H1 (cell line): ENCODE measurements around the gene OSR1. TPM values are rescaled to one million over a fixed set of nuclear protein-coding genes. Genes with fewer than 3 reads are reported as not detected.

Experiments
- CTCF ChIA-PET: fragments of 300-600 bp; sonication (Branson Sonifier 250); formaldehyde crosslinking; loops from one replicate; lab custom pipeline; 2021; ENCODE audit not compliant: partially characterized antibody; lab: Charles Lee
- POLR2A ChIA-PET: fragments of 300-600 bp; sonication (Branson Sonifier 250); formaldehyde crosslinking; loops from one replicate; lab custom pipeline; 2021; ENCODE audit warnings: inconsistent platforms; ENCODE audit not compliant: partially characterized antibody; lab: Charles Lee
- DNase-seq, 2 experiments: peaks; one replicate each; pipeline versions ENCODE4 v3.0.0 to v3.0.0-alpha.2; 2010 to 2022; ENCODE audit warnings: low spot score in 2 of 2, low read depth in 1 of 2, mixed read lengths in 1 of 2
- FAIRE-seq: peaks from 2 replicates; lab custom pipeline; 2011; peaks lifted over from hg19 to GRCh38; lab: Jason Lieb, UNC
- H2AFZ ChIP-seq: 2 replicates; pipeline ENCODE4 v1.8.1; 2012; ENCODE audit warnings: low read length, inconsistent platforms
- H2AK5ac ChIP-seq: 2 replicates; pipeline ENCODE4 v1.6.1; 2013; ENCODE audit warnings: low read depth, low read length
- H2BK120ac ChIP-seq: replicated peaks from 2 replicates; pipeline ENCODE3; 2013; ENCODE audit warnings: low read depth, low read length, inconsistent platforms
- H2BK12ac ChIP-seq: 2 replicates; pipeline ENCODE4 v1.6.1; 2013; ENCODE audit warnings: low read depth, low read length
- H2BK15ac ChIP-seq: 2 replicates; pipeline ENCODE4 v1.6.1; 2013; ENCODE audit warnings: low read length
- H2BK20ac ChIP-seq: 2 replicates; pipeline ENCODE4 v1.6.1; 2013; ENCODE audit warnings: low read length
- H2BK5ac ChIP-seq: 2 replicates; pipeline ENCODE4 v1.6.1; 2013; ENCODE audit warnings: low read depth, low read length
- H3K14ac ChIP-seq: 2 replicates; pipeline ENCODE4 v1.6.1; 2013; ENCODE audit warnings: inconsistent platforms; ENCODE audit not compliant: insufficient read length
- H3K18ac ChIP-seq: 2 replicates; pipeline ENCODE4 v1.6.1; 2013; ENCODE audit warnings: low read length; ENCODE audit errors: extremely low read depth
- H3K23ac ChIP-seq: 2 replicates; pipeline ENCODE4 v1.6.1; 2013; ENCODE audit warnings: inconsistent platforms; ENCODE audit not compliant: insufficient read length
- H3K23me2 ChIP-seq: 2 replicates; pipeline ENCODE4 v1.6.1; 2013; ENCODE audit warnings: low read depth, low read length
- H3K27ac ChIP-seq: 2 replicates; pipeline ENCODE4 v1.6.1; 2011; ENCODE audit warnings: low read depth, low read length, inconsistent platforms
- H3K27me3 ChIP-seq, 4 experiments: replicated peaks in 1 of 4; 1 replicate in 1 of 4; 2 replicates in 3 of 4; pipeline versions ENCODE4 v1.6.1 to v1.8.1; 2011 to 2013; ENCODE audit warnings: low read length in 3 of 4, mild to moderate bottlenecking in 3 of 4, inconsistent platforms in 2 of 4, mixed read lengths in 2 of 4, moderate library complexity in 1 of 4; ENCODE audit not compliant: control insufficient read depth in 3 of 4, insufficient read depth in 3 of 4; ENCODE audit errors: extremely low read depth in 1 of 4
- H3K36me3 ChIP-seq, 4 experiments: 2 replicates each; pipeline versions ENCODE4 v1.6.1 to v1.8.1; 2011 to 2013; ENCODE audit warnings: mild to moderate bottlenecking in 4 of 4, low read length in 3 of 4, moderate library complexity in 2 of 4, control low read depth in 1 of 4, inconsistent platforms in 1 of 4; ENCODE audit not compliant: insufficient read depth in 4 of 4, control insufficient read depth in 2 of 4
- H3K4ac ChIP-seq: replicated peaks from 2 replicates; pipeline ENCODE3; 2013; ENCODE audit warnings: low read length, low read depth, mixed read lengths, inconsistent platforms; ENCODE audit not compliant: insufficient read length
- H3K4me1 ChIP-seq, 4 experiments: replicated peaks in 1 of 4; 1 replicate in 1 of 4; 2 replicates in 3 of 4; pipeline versions ENCODE4 v1.6.1 to v1.8.1; 2011 to 2013; ENCODE audit warnings: low read length in 3 of 4, inconsistent platforms in 2 of 4, mixed read lengths in 1 of 4; ENCODE audit not compliant: insufficient read depth in 4 of 4, control insufficient read depth in 3 of 4
- H3K4me2 ChIP-seq, 2 experiments: 2 replicates each; pipeline versions ENCODE4 v1.6.1 to v1.8.1; 2011 to 2013; ENCODE audit warnings: low read depth in 2 of 2, low read length in 2 of 2, control low read depth in 1 of 2, inconsistent platforms in 1 of 2, mild to moderate bottlenecking in 1 of 2; ENCODE audit not compliant: insufficient read depth in 1 of 2
- H3K4me3 ChIP-seq, 4 experiments: fragments of 200-600, 300-600 bp in 1 of 4; sonication (generic), shearing (Covaris generic), sonication (Bioruptor Twin) in 1 of 4; 2 replicates each; pipeline versions ENCODE4 v1.5.1 to v1.8.1; 2011 to 2016; ENCODE audit warnings: low read length in 4 of 4, low read depth in 3 of 4, control low read depth in 2 of 4, inconsistent platforms in 2 of 4, mild to moderate bottlenecking in 2 of 4, mixed read lengths in 1 of 4, moderate library complexity in 1 of 4; ENCODE audit not compliant: insufficient read depth in 2 of 4; ENCODE audit errors: extremely low read depth in 1 of 4
- H3K56ac ChIP-seq: replicated peaks from 2 replicates; pipeline ENCODE3; 2013; ENCODE audit warnings: low read depth, mild to moderate bottlenecking, mixed read lengths, low read length, inconsistent platforms; ENCODE audit not compliant: insufficient read length
- H3K79me1 ChIP-seq: 2 replicates; pipeline ENCODE4 v1.6.1; 2013; ENCODE audit warnings: low read depth, low read length, control low read depth
- H3K79me2 ChIP-seq, 2 experiments: 2 replicates each; pipeline versions ENCODE4 v1.6.1 to v1.8.1; 2012 to 2013; ENCODE audit warnings: low read length in 2 of 2, mild to moderate bottlenecking in 2 of 2, inconsistent platforms in 1 of 2; ENCODE audit not compliant: insufficient read depth in 2 of 2, control insufficient read depth in 1 of 2
- H3K9ac ChIP-seq, 4 experiments: replicated peaks in 1 of 4; 1 replicate in 1 of 4; 2 replicates in 3 of 4; pipeline versions ENCODE4 v1.6.1 to v1.8.1; 2011 to 2013; ENCODE audit warnings: low read depth in 3 of 4, low read length in 3 of 4, control low read depth in 2 of 4, mild to moderate bottlenecking in 2 of 4, moderate library complexity in 2 of 4, inconsistent platforms in 1 of 4; ENCODE audit errors: extremely low read depth in 1 of 4
- H3K9me3 ChIP-seq, 2 experiments: 2 replicates each; pipeline versions ENCODE4 v1.6.1 to v1.8.1; 2012 to 2013; ENCODE audit warnings: mild to moderate bottlenecking in 2 of 2, moderate library complexity in 2 of 2, control low read depth in 1 of 2, inconsistent platforms in 1 of 2, low read depth in 1 of 2, low read length in 1 of 2, mixed read lengths in 1 of 2; ENCODE audit not compliant: insufficient read depth in 2 of 2
- H4K20me1 ChIP-seq, 2 experiments: replicated peaks in 1 of 2; 2 replicates each; pipeline versions ENCODE3 to v1.8.1; 2011 to 2013; ENCODE audit warnings: inconsistent platforms in 2 of 2, low read length in 2 of 2, mild to moderate bottlenecking in 1 of 2; ENCODE audit not compliant: insufficient read depth in 2 of 2, control insufficient read depth in 1 of 2
- H4K5ac ChIP-seq: 2 replicates; pipeline ENCODE4 v1.6.1; 2013; ENCODE audit warnings: low read length, low read depth, mixed read lengths, inconsistent platforms; ENCODE audit not compliant: insufficient read length
- H4K8ac ChIP-seq: 2 replicates; pipeline ENCODE4 v1.8.0; 2013; ENCODE audit warnings: mild to moderate bottlenecking, moderate library complexity, low read length, inconsistent platforms; ENCODE audit not compliant: insufficient read depth; ENCODE audit errors: extremely low read depth
- H4K91ac ChIP-seq: replicated peaks from 2 replicates; pipeline ENCODE3; 2013; ENCODE audit warnings: low read length, mixed read lengths, inconsistent platforms; ENCODE audit not compliant: insufficient read length
- CREB1 ChIP-seq: IDR thresholded peaks from 2 replicates; pipeline ENCODE4 v1.6.1; 2012; ENCODE audit warnings: inconsistent platforms
- E2F6 ChIP-seq: IDR thresholded peaks from 2 replicates; pipeline ENCODE4 v1.6.1; 2012; ENCODE audit warnings: inconsistent platforms
- JUN ChIP-seq: IDR thresholded peaks from 2 replicates; pipeline ENCODE4 v1.6.1; 2011; ENCODE audit warnings: low read depth, mild to moderate bottlenecking, improper control_type of control experiment, low read length
- JUND ChIP-seq: IDR thresholded peaks from 2 replicates; pipeline ENCODE4 v1.6.1; 2011; ENCODE audit warnings: mild to moderate bottlenecking, improper control_type of control experiment, low read length
- KDM4A ChIP-seq: IDR thresholded peaks from one replicate; pipeline ENCODE4 v1.7.1; 2012; ENCODE audit warnings: low read depth, mild to moderate bottlenecking, moderate library complexity, low read length, inconsistent platforms; ENCODE audit not compliant: severe bottlenecking
- POLR2AphosphoS5 ChIP-seq: IDR thresholded peaks from 2 replicates; pipeline ENCODE4 v1.6.1; 2011; ENCODE audit warnings: low read depth, low read length
- RFX5 ChIP-seq: IDR thresholded peaks from 2 replicates; pipeline ENCODE4 v1.6.1; 2011; ENCODE audit warnings: low read depth, low read length, improper control_type of control experiment, borderline replicate concordance
- RXRA ChIP-seq: IDR thresholded peaks from 2 replicates; pipeline ENCODE4 v1.6.1; 2011; ENCODE audit warnings: low read depth, mild to moderate bottlenecking, low read length, moderate library complexity; ENCODE audit not compliant: insufficient read depth
- SIN3A ChIP-seq, 2 experiments: IDR thresholded peaks in 1 of 2; conservative IDR thresholded peaks in 1 of 2; 2 replicates each; pipeline ENCODE4 v1.6.1; 2011 to 2012; ENCODE audit warnings: low read length in 2 of 2, improper control_type of control experiment in 1 of 2, low read depth in 1 of 2, mild to moderate bottlenecking in 1 of 2
- SP1 ChIP-seq: IDR thresholded peaks from 2 replicates; pipeline ENCODE4 v1.6.1; 2011; ENCODE audit warnings: low read depth, low read length
- WGBS, 2 experiments: shearing (Covaris generic) in 1 of 2; methylation state at CpG; one replicate each; pipeline versions ENCODE4 v1.1.6 to v1.1.7; 2013 to 2015; ENCODE audit warnings: low lambda C conversion rate in 2 of 2, mixed read lengths in 2 of 2, inconsistent platforms in 1 of 2, low coverage in 1 of 2, missing lambda C conversion rate in 1 of 2; ENCODE audit not compliant: insufficient replicate concordance in 2 of 2, insufficient coverage in 1 of 2, insufficient read length in 1 of 2; ENCODE audit errors: extremely low coverage in 1 of 2, missing lambda C conversion rate in 1 of 2; 5-methylcytosine and 5-hydroxymethylcytosine counted together
- polyA plus RNA-seq, 7 experiments: library from polyadenylated mRNA; depleted of rRNA in 3 of 7; stranded (reverse) in 5 of 7; unstranded in 2 of 7; fragments of >200 nt in 5 of 7; fragments of 200-250 nt in 2 of 7; gene quantifications; 1 replicate in 5 of 7; 2 replicates in 1 of 7; 4 replicates in 1 of 7; pipeline versions ENCODE4 v1.2.1 to v1.2.3, GENCODE V29; 2011 to 2013; ENCODE audit warnings: missing spikeins in 2 of 7, mixed read lengths in 2 of 7
- total RNA-seq: library from RNA; stranded (reverse); fragmentation: NEBNext Ultra II Directional; extraction: Animal tissue kit (Norgen Biotek cat#: 25700); gene quantifications from 2 replicates; pipeline ENCODE4 v1.2.1, GENCODE V29; 2021

The OSR1 gene
- total and polyA plus RNA-seq, 2 of the 8 experiments (the other 6 are each of a cell fraction or from before 2014, with no cell fraction given): 0.05 to 0.22 TPM

GRCh38 chr2:19360966-19361321 is 2.5 kb upstream of the OSR1 start:
- H2BK5ac ChIP-seq: no peak overlapping the region
- 0 out of 2 replicates have a peak overlapping the region, but pooled peaks have one; percentile 27 for H2BK12ac ChIP-seq
- H3K56ac ChIP-seq: no peak overlapping the region
- ChIA-PET CTCF (interaction anchor here (0.6 to 5.4 kb wide), 20 partner anchors 8 to 974 kb away, joined by 3 to 104 read pairs (median 3); no protein-coding TSS in a partner anchor), POLR2A (interaction anchor here (1.4 kb wide), 1 partner anchor 8 kb away, joined by 6 read pairs; no protein-coding TSS in a partner anchor)
- FAIRE-seq: no peak
- H2BK20ac ChIP-seq: 0 out of 2 replicates have a peak overlapping the region, but pooled peaks have one; percentile 80
- H3K9ac ChIP-seq: no peak overlapping the region
- peaks cover 11 to 35% of the 10 kb centered on the region in 2 experiments for H4K20me1 ChIP-seq
- no peak for DNase-seq
- H3K4ac ChIP-seq: no peak overlapping the region
- H2AFZ ChIP-seq: no peak overlapping the region
- H4K5ac ChIP-seq: no peak overlapping the region
- peaks cover 7% of the 10 kb centered on the region; the same call in 1 of the 2 replicates for H3K23me2 ChIP-seq
- no peaks in the 10 kb centered on the region for H3K9me3 ChIP-seq
- H2BK120ac ChIP-seq: no peak overlapping the region
- H3K4me2 ChIP-seq: peak overlapping the region; percentile 86 to 89
- peak overlapping the region; percentile 24 to 54 (median 31); a peak in 5 of 8 replicates for H3K4me3 ChIP-seq
- WGBS, 2 experiments: 4% methylated on average over 17 of the region's 17 CpGs; no CpG with 5 or more reads in 1 of the 2 experiments
- no peak overlapping the region for H2AK5ac ChIP-seq
- H3K79me1 ChIP-seq: no peaks in the 10 kb centered on the region; the same call in 1 of the 2 replicates
- H2BK15ac ChIP-seq: no peak overlapping the region
- no peak overlapping the region for H3K27ac ChIP-seq
- H3K27me3 ChIP-seq: peaks cover 78 to 96% (median 90%) of the 10 kb centered on the region in 4 experiments
- no peaks in the 10 kb centered on the region for H3K36me3 ChIP-seq
- H3K14ac ChIP-seq: no peak overlapping the region
- no peak overlapping the region for H3K23ac ChIP-seq
- no peak overlapping the region for H4K8ac ChIP-seq
- H3K79me2 ChIP-seq: no peaks in the 10 kb centered on the region
- H4K91ac ChIP-seq: no peak overlapping the region
- peak overlapping the region; percentile 78 for H3K18ac ChIP-seq
- H3K4me1 ChIP-seq: peaks cover 9 to 40% (median 17%) of the 10 kb centered on the region in 4 experiments; a peak in 6 of 7 replicates
- TF ChIP-seq RXRA: no peak
- no peak for TF ChIP-seq POLR2AphosphoS5
- TF ChIP-seq JUND: no peak
- no peak for TF ChIP-seq E2F6
- TF ChIP-seq RFX5: no peak
- TF ChIP-seq KDM4A: peak; percentile 22
- no peak for TF ChIP-seq SP1
- TF ChIP-seq CREB1: no peak
- TF ChIP-seq SIN3A (conservative IDR thresholded peaks at IDR 0.05 in 1 of 2, IDR thresholded peaks at IDR 0.05 in 1 of 2; ENCODE audit: low read depth in 1 of 2, low read length in 2 of 2): no peak
- TF ChIP-seq JUN: no peak
